Activated naive CD8-positive, alpha-beta T cell treated with anti-CD3 and anti-CD28 coated beads, Interleukin-2, amount 50 U/mL, for 24 hours (primary cell): ENCODE results near the gene HOXA3.
A peak's percentile ranks its signal among the peaks of the same experiment; 100 is the strongest.

Experiments used
- ATAC-seq: fragments of 150-1000 bp; cut with Tn5 transposase; one replicate; pipeline ENCODE4 v1.10.0; 2021
- DNase-seq: peaks from one replicate; pipeline ENCODE4 v3.0.0; 2021
- H3K27ac Mint-ChIP-seq: one replicate; pipeline ENCODE4 v1.8.0; 2021; ENCODE audit warnings: mild to moderate bottlenecking, mixed read lengths
- H3K27me3 Mint-ChIP-seq: one replicate; pipeline ENCODE4 v1.8.0; 2021; ENCODE audit warnings: mixed read lengths
- H3K36me3 Mint-ChIP-seq: one replicate; pipeline ENCODE4 v1.8.0; 2021; ENCODE audit warnings: low read depth, mixed read lengths
- H3K4me1 Mint-ChIP-seq: one replicate; pipeline ENCODE4 v1.8.0; 2021; ENCODE audit warnings: mixed read lengths
- H3K4me3 Mint-ChIP-seq: one replicate; pipeline ENCODE4 v1.8.0; 2021; ENCODE audit warnings: mild to moderate bottlenecking, moderate library complexity, mixed read lengths
- H3K9me3 Mint-ChIP-seq: one replicate; pipeline ENCODE4 v1.8.0; 2021; ENCODE audit warnings: mixed read lengths

HOXA3 gene

DNA sequence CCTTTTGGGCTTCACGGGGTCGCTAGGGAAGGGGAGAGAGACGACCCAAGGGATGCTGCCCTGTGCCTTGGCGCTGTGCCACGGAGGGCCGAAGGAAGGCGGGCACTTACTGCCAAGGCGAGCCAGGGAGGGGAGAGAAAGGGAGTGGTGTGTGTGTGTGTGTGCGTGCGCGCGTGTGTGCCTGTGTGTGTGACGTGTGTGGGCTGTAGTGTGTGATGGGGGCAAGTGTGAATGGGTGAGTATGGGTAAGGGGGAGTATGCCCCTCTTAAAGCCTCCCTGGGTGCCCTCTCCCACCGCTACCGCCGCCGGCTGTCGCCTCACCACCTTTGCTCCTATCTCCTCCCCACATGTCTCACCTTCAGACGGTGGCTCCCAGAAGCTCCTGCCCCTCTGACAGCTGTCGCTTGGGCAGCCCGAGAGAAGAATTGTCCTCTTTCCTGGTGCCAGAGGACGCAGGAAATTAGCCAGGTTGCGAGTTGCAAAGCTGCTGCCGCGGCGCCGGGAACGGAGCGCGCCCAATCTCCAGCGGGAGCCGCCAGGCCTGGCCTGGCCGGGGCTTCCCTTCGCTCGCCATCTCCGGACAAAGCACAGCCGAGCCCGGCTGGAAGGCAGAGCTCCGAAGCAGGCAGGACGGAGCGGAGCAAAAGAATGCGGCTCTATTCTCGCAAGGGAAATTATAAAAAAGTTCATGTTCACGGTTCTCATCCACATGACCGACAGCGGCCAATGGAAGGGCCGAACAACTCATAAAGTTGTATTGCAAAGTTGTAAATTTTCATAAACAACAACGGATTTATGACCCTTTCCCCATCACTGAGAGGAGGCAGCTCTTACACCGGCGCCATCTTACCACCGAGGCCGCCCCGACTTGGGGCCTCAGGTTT, at the start of gene HOXA3:
Gene HOXA3 (minus strand): TSS at position 653 of the 885 bp plus-strand sequence. CDS start 41,943 bp downstream, outside the sequence.
- Mint-ChIP-seq H3K27me3 (peaks cover 87% of the 10 kb centered on the region), H3K9me3 (no peaks in the 10 kb centered on the region), H3K4me3 (peak within 1 kb of the TSS; percentile 57), H3K4me1 (peaks cover 45% of the 10 kb centered on the region), H3K36me3 (peaks cover 1% of the 10 kb centered on the region), H3K27ac (no peak within 1 kb of the TSS)
- DNase-seq (no peak), ATAC-seq (no peak)

DNA sequence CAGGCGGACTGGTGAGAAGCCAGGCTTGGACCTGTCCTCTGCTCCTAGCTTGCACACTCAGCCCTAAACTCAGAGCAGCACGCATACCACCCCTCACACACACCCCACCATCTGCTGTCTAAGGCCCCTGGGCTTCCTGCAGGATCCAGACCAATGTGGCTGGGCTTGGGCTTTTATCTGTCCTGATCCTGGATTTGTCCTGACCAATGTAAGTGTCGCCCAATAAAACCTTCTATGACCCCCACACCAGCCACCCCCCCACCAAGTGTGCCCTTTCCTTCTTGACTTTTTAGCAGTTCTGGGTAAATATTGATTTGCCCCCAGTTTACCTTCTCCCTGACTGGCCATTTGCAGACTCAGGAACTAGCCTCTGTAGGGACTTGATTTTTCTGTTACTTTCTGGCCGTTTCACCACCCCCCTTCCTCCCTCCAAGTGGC, 49.2 kb upstream of the HOXA3 start:
- ATAC-seq, result no peak
- H3K4me1 Mint-ChIP-seq, result peaks cover 42% of the 10 kb centered on the region
- DNase-seq, result no peak
- H3K36me3 Mint-ChIP-seq, result no peaks in the 10 kb centered on the region
- H3K4me3 Mint-ChIP-seq, result peak overlapping the region; percentile 40
- no peaks in the 10 kb centered on the region for H3K9me3 Mint-ChIP-seq
- H3K27me3 Mint-ChIP-seq, result peaks cover 83% of the 10 kb centered on the region
- no peak overlapping the region for H3K27ac Mint-ChIP-seq

- peak overlapping the region; percentile 40 for H3K4me3 Mint-ChIP-seq
- DNase-seq (no peak), ATAC-seq (no peak)
- H3K9me3 Mint-ChIP-seq, result no peaks in the 10 kb centered on the region
- H3K27me3 Mint-ChIP-seq, result peaks cover 81% of the 10 kb centered on the region
- no peaks in the 10 kb centered on the region for H3K36me3 Mint-ChIP-seq
- H3K4me1 Mint-ChIP-seq, result peaks cover 42% of the 10 kb centered on the region
- peak overlapping the region; percentile 13 for H3K27ac Mint-ChIP-seq
Observed at GRCh38 chr7:27200761-27201579, 48.6 kb upstream of the HOXA3 start.

- peak within 1 kb of the TSS; percentile 13 for H3K27ac Mint-ChIP-seq
Observed at GRCh38 chr7:27199849-27200760, 47.7 kb upstream of the HOXA3 start, which contains the start of gene HOXA13. HOXA13 (minus strand) TSS chr7:27200091; CDS start chr7:27200077, 14 bp downstream.

GRCh38 chr7:27198871-27199801, 46.8 kb upstream of the HOXA3 start:
- peak; percentile 2 for ATAC-seq
- no peaks in the 10 kb centered on the region for H3K9me3 Mint-ChIP-seq
- no peak for DNase-seq
- no peaks in the 10 kb centered on the region for H3K36me3 Mint-ChIP-seq
- H3K4me3 Mint-ChIP-seq, result peak overlapping the region; percentile 57
- H3K27ac Mint-ChIP-seq, result no peak overlapping the region
- peaks cover 32% of the 10 kb centered on the region for H3K4me1 Mint-ChIP-seq
- H3K27me3 Mint-ChIP-seq, result peaks cover 82% of the 10 kb centered on the region

More at GRCh38 chr7:27199849-27200760, 47.7 kb upstream of the HOXA3 start, which contains the start of gene HOXA13:
- H3K4me3 Mint-ChIP-seq, result peak within 1 kb of the TSS; percentile 75
- peaks cover 81% of the 10 kb centered on the region for H3K27me3 Mint-ChIP-seq
- ATAC-seq, result peak; percentile 65
- H3K4me1 Mint-ChIP-seq, result peaks cover 37% of the 10 kb centered on the region
- H3K9me3 Mint-ChIP-seq, result no peaks in the 10 kb centered on the region
- DNase-seq, result no peak
- H3K36me3 Mint-ChIP-seq, result no peaks in the 10 kb centered on the region

GRCh38 chr7:27198138-27198841, 45.9 kb upstream of the HOXA3 start:
- peak overlapping the region; percentile 25 for H3K27ac Mint-ChIP-seq
- H3K27me3 Mint-ChIP-seq, result peaks cover 84% of the 10 kb centered on the region
- DNase-seq (no peak), ATAC-seq (no peak)
- no peaks in the 10 kb centered on the region for H3K36me3 Mint-ChIP-seq
- no peaks in the 10 kb centered on the region for H3K9me3 Mint-ChIP-seq
- H3K4me1 Mint-ChIP-seq, result peaks cover 37% of the 10 kb centered on the region
- H3K4me3 Mint-ChIP-seq, result no peak overlapping the region

DNA sequence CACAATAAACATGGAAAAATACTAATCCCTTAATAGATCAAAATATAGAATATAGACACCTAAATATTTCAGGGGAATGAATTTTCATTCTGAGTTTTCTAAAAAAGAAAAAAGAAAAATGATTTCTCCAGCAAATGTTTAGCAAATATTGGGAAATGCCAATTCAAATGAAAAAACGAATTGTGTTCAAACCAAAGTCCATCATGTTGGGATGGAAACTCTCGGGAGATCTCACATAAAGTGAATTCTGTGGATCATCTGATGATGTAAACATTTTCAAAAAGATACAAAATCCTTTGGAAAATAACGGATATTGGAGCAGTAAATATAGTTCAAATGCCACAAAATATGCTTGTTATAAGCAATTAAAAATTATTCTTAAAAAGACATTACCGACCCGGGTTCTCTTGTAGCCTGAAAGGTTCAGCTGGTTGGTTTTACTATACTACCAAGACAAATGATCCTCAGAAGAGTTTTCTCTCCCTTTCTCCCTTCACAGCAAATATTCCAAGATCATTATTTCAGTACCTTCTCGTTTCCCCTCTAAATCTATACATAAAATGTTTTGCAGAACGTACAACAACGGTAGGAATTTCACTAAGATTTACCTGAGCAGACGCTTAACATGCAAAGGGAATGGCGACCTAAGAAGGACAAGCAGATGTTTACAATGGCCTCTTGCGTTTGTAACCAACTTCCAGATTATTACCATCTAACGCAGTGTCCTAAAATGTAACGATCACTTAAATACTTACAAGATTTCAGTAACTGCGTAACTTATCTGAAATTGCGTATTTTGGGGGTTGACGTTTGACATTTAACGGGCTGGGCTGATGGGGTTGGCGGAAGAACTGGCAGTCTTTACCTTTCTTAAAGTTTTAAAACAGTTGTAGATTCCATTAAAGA, 45.0 kb upstream of the HOXA3 start:
- Mint-ChIP-seq H3K4me1 (peaks cover 38% of the 10 kb centered on the region), H3K9me3 (no peaks in the 10 kb centered on the region), H3K36me3 (no peaks in the 10 kb centered on the region), H3K4me3 (no peak overlapping the region), H3K27ac (no peak overlapping the region), H3K27me3 (peaks cover 81% of the 10 kb centered on the region)
- DNase-seq (no peak), ATAC-seq (no peak)

DNA sequence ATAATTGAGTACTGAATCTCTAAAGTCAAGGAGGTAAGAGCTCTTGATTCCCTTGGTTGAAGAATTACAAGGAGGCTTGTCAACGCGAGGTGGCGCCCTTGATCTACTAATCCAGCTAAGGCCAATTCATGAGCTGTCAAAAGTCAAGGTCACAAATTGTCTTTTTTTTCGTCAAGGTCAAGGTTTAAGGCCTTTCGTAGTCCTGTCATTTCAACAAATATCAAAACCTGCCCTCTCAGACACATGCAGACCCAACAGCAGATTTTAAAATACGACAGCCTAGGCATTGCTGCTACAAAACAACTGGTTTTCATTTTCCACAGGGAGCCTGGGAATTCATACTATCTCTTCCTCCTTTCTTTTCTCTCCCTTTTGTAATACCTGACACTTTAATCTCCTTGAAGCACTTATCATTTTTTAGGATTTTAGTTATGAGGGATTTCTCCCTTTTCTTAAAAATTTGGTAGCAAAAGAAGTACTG, 43.9 kb upstream of the HOXA3 start:
- peaks cover 28% of the 10 kb centered on the region for H3K4me1 Mint-ChIP-seq
- DNase-seq, result peak; percentile 82
- H3K4me3 Mint-ChIP-seq, result no peak overlapping the region
- no peaks in the 10 kb centered on the region for H3K36me3 Mint-ChIP-seq
- no peaks in the 10 kb centered on the region for H3K9me3 Mint-ChIP-seq
- peaks cover 81% of the 10 kb centered on the region for H3K27me3 Mint-ChIP-seq
- ATAC-seq, result no peak
- no peak overlapping the region for H3K27ac Mint-ChIP-seq

GRCh38 chr7:27194686-27195379, 42.5 kb upstream of the HOXA3 start:
- H3K9me3 Mint-ChIP-seq, result no peaks in the 10 kb centered on the region
- no peak for DNase-seq
- H3K36me3 Mint-ChIP-seq, result no peaks in the 10 kb centered on the region
- no peak overlapping the region for H3K4me3 Mint-ChIP-seq
- no peak overlapping the region for H3K27ac Mint-ChIP-seq
- ATAC-seq, result no peak
- H3K27me3 Mint-ChIP-seq, result peaks cover 83% of the 10 kb centered on the region
- H3K4me1 Mint-ChIP-seq, result peaks cover 17% of the 10 kb centered on the region

GRCh38 chr7:27194002-27194352, 41.6 kb upstream of the HOXA3 start:
- Mint-ChIP-seq H3K27me3 (peaks cover 90% of the 10 kb centered on the region), H3K27ac (no peak overlapping the region), H3K9me3 (no peaks in the 10 kb centered on the region), H3K4me3 (no peak overlapping the region), H3K4me1 (peaks cover 15% of the 10 kb centered on the region), H3K36me3 (no peaks in the 10 kb centered on the region)
- ATAC-seq (no peak), DNase-seq (no peak)

DNA sequence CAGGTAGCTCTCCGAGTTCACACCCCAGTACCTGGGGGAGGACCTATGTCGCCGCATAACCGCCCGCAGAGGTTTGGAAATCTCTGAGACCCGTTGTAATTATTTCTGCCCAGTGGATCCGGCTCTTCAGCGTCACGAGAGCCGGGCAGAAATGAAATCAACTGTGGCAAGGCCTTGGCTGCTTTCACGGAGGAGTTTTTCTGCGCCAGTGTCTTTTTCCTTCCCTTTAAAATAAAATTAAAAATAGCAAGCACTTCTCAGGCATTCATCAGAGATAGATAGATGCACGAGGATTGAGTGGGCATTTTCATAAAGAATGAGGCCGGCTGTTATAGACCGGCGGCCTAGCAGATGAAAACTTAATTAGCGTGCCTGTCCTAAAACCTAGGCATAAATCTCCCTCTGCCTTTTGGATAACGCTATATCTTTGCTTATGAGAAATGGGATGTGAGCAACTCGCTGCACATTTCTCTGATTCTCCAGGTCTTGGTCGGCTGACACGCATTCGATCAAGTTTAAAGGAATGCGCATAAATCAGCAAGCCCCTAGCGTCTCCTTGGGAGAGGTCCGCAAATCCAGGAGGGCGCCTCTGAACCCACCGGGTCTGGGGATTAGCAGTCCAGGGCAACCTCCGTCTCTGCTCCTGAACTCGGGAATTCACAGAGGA, 41.1 kb upstream of the HOXA3 start:
- Mint-ChIP-seq H3K4me3 (peak overlapping the region; percentile 17), H3K36me3 (no peaks in the 10 kb centered on the region), H3K9me3 (no peaks in the 10 kb centered on the region), H3K27me3 (peaks cover 88% of the 10 kb centered on the region), H3K27ac (peak overlapping the region; percentile 35), H3K4me1 (peaks cover 16% of the 10 kb centered on the region)
- ATAC-seq (no peak), DNase-seq (no peak)
